Measurements from ENCODE around the gene UPF3A. TPM values are rescaled to one million over a fixed set of nuclear protein-coding genes. Genes with fewer than 3 reads are reported as not detected.

The UPF3A gene
- total RNA-seq, 1 donor: 14.9 TPM

DNA sequence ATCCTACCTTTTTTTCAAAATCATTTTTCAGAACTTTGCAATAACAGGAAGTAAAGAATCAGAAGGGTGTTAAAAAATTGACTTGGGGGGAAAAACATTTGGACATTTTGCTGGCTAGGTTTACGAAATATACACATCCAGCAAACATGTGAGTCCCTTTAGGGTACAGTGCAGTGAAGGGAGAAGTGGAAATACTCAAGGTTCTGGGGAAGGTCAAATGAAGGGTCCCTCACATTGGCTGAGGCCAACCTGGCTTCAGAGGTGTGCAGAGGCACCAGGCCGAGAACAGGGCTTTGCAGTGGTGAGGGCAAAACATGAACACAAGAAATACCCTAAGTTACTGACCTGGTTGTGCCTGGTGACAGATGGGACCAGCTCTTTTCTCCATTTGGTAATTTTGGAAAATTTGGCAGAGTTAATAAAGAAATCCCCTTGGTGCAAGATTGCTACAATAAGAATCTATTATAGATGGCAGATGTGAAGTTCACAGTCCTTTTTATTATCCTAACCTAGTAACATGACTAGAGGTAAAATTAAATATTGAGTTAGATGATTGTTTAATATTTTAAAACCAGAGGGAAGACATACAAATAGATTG lies 1.5 kb upstream of the UPF3A start:
- Histone ChIP-seq H3K4me3 (ENCODE audit: low read length) (no peak overlapping the region), H3K4me1 (ENCODE audit: insufficient read depth, low read length) (peaks cover 34% of the 10 kb centered on the region)

DNA sequence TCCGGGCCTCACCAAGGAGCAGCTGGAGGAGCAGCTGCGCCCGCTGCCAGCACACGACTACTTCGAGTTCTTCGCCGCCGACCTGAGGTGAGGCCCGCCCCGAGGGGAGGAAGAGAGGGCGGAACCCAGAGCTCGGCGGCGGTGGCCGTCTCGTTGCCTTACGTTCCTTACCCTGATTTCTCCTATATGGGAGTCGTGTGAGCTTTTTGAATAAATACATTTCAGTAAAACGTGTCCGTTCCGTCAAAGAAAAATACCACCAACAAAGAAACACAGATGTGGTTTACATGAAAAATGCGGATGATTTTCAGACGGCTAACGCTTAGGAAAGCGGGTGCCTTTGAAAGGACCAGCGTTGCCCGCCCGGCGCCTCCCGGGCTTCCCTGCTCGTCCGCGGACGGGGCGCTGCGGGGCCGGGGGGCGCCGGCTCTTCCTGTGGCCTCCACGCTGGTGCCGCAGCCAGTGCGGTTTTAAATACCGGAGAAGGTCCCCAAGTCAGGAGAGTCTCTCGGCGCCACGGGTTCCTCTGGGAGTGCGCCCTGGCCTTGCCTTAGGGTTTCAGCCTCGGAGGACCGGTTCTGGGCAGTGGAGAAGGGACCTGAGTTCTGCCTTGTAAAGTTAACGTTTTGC lies 755 bp downstream of the UPF3A start:
- no peaks in the 10 kb centered on the region for H3K9me3 ChIP-seq (ENCODE audit: low read depth, low read length)
- peak overlapping the region; percentile 74 for H3K4me3 ChIP-seq (ENCODE audit: low read length)
- H3K4me1 ChIP-seq (ENCODE audit: insufficient read depth, low read length): peaks cover 28% of the 10 kb centered on the region
- H3K27me3 ChIP-seq (ENCODE audit: insufficient read depth, low read length): no peaks in the 10 kb centered on the region

More for the DNA sequence above, 1.5 kb upstream of the UPF3A start:
- H3K27me3 ChIP-seq (ENCODE audit: insufficient read depth, low read length): no peaks in the 10 kb centered on the region
- H3K9me3 ChIP-seq (ENCODE audit: low read depth, low read length): no peaks in the 10 kb centered on the region

GRCh38 chr13:114283576-114283975 lies 2.2 kb downstream of the UPF3A start:
- Histone ChIP-seq H3K27me3 (ENCODE audit: insufficient read depth, low read length) (no peaks in the 10 kb centered on the region), H3K4me3 (ENCODE audit: low read length) (no peak overlapping the region), H3K4me1 (ENCODE audit: insufficient read depth, low read length) (peaks cover 28% of the 10 kb centered on the region), H3K9me3 (ENCODE audit: low read depth, low read length) (no peaks in the 10 kb centered on the region)

- Histone ChIP-seq H3K27me3 (ENCODE audit: insufficient read depth, low read length) (no peaks in the 10 kb centered on the region), H3K9me3 (ENCODE audit: low read depth, low read length) (no peaks in the 10 kb centered on the region), H3K4me1 (ENCODE audit: insufficient read depth, low read length) (peaks cover 27% of the 10 kb centered on the region), H3K4me3 (ENCODE audit: low read length) (no peak overlapping the region)
These were observed 3.3 kb downstream of the UPF3A start for GRCh38 chr13:114284680-114285079.

- Histone ChIP-seq H3K4me1 (ENCODE audit: insufficient read depth, low read length) (peaks cover 22% of the 10 kb centered on the region), H3K27me3 (ENCODE audit: insufficient read depth, low read length) (no peaks in the 10 kb centered on the region), H3K4me3 (ENCODE audit: low read length) (no peak overlapping the region), H3K9me3 (ENCODE audit: low read depth, low read length) (no peaks in the 10 kb centered on the region)
These were observed 3.9 kb downstream of the UPF3A start for GRCh38 chr13:114285166-114285808.

- Histone ChIP-seq H3K27me3 (ENCODE audit: insufficient read depth, low read length) (no peaks in the 10 kb centered on the region), H3K4me3 (ENCODE audit: low read length) (no peak overlapping the region), H3K4me1 (ENCODE audit: insufficient read depth, low read length) (peaks cover 14% of the 10 kb centered on the region)
These were observed 5.4 kb downstream of the UPF3A start for GRCh38 chr13:114286808-114287207.

GRCh38 chr13:114288157-114288591 lies 6.8 kb downstream of the UPF3A start:
- Histone ChIP-seq H3K9me3 (ENCODE audit: low read depth, low read length) (no peaks in the 10 kb centered on the region), H3K4me3 (ENCODE audit: low read length) (no peak overlapping the region), H3K27me3 (ENCODE audit: insufficient read depth, low read length) (no peaks in the 10 kb centered on the region), H3K4me1 (ENCODE audit: insufficient read depth, low read length) (peaks cover 4% of the 10 kb centered on the region)

More at GRCh38 chr13:114286808-114287207, 5.4 kb downstream of the UPF3A start:
- H3K9me3 ChIP-seq (ENCODE audit: low read depth, low read length): no peaks in the 10 kb centered on the region

- Histone ChIP-seq H3K27me3 (ENCODE audit: insufficient read depth, low read length) (no peaks in the 10 kb centered on the region), H3K9me3 (ENCODE audit: low read depth, low read length) (no peaks in the 10 kb centered on the region), H3K4me1 (ENCODE audit: insufficient read depth, low read length) (no peaks in the 10 kb centered on the region), H3K4me3 (ENCODE audit: low read length) (no peak overlapping the region)
These were observed 15.0 kb downstream of the UPF3A start for GRCh38 chr13:114296448-114296847.

DNA sequence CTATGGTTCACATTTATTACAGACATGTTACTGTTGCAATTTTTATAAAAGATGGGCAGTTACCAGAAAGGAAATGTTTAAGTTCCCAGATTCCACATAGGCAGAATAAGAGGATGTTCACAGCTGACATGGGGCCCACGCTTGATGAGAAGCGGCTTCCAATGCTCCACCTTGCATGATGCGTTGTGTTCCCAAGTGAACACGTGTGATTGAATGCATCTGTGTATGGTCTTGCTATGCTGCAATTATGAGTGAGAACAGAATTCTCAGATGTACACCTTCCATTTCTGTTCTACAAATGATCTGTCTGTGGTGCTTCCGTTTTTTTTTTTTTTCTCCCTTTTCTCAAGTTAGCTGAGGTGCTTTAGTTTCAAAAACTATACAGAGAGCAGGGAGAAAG lies 15.5 kb downstream of the UPF3A start:
- Histone ChIP-seq H3K4me3 (ENCODE audit: low read length) (no peak overlapping the region), H3K4me1 (ENCODE audit: insufficient read depth, low read length) (no peaks in the 10 kb centered on the region), H3K27me3 (ENCODE audit: insufficient read depth, low read length) (no peaks in the 10 kb centered on the region), H3K9me3 (ENCODE audit: low read depth, low read length) (no peaks in the 10 kb centered on the region)

DNA sequence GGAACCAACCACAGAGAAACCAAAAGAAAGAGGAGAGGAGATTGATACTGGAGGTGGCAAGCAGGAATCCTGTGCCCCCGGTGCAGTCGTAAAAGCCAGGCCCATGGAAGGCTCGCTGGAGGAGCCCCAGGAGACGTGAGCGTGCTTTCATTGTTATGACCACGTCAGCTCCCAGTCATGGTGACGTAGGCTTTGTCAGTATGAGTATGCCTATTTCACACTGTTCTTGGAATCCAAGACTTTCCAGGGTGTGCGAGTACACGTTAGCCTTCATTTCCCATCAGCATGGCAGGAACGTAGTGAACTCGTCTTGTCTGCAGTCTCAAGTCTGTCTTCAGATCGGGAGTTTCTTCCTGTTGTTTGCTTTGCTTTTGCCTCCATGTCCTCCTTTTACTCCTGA lies 17.5 kb downstream of the UPF3A start:
- no peak overlapping the region for H3K4me3 ChIP-seq (ENCODE audit: low read length)
- H3K27me3 ChIP-seq (ENCODE audit: insufficient read depth, low read length): no peaks in the 10 kb centered on the region
- H3K4me1 ChIP-seq (ENCODE audit: insufficient read depth, low read length): no peaks in the 10 kb centered on the region
- no peaks in the 10 kb centered on the region for H3K9me3 ChIP-seq (ENCODE audit: low read depth, low read length)

DNA sequence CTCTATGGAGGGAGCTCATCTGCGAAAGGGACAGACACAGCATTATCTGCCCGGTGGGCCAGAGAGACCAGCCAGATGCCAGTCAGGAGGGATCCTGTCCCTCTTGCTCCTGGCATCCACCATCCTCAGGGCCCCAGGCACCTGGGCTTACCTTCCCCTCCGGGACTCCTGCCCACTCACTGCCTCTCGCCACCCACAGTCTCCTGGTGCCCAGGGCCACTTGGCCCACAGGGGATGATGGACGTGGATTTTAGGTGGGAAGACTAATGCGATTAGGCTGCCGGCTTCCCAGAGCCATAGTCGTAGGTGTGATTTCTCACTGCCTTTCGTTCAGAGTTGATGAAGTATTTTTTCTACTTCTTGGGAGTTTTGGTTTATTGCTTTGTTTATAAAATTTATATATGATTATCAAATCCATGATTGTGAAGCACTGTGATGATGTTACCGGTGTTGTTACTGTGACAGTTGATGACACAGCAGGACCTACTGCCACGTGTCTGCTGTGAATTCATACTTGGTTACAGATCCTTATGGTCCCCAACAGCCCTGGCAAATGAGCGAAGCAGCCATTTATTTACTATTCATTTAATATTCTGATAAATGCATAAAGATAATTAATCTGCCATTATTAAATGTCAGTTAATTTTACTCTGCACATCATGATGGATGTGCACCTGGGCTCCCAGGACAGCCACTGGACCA lies 18.4 kb downstream of the UPF3A start:
- Histone ChIP-seq H3K9me3 (ENCODE audit: low read depth, low read length) (no peaks in the 10 kb centered on the region), H3K4me3 (ENCODE audit: low read length) (no peak overlapping the region), H3K4me1 (ENCODE audit: insufficient read depth, low read length) (no peaks in the 10 kb centered on the region), H3K27me3 (ENCODE audit: insufficient read depth, low read length) (no peaks in the 10 kb centered on the region)

DNA sequence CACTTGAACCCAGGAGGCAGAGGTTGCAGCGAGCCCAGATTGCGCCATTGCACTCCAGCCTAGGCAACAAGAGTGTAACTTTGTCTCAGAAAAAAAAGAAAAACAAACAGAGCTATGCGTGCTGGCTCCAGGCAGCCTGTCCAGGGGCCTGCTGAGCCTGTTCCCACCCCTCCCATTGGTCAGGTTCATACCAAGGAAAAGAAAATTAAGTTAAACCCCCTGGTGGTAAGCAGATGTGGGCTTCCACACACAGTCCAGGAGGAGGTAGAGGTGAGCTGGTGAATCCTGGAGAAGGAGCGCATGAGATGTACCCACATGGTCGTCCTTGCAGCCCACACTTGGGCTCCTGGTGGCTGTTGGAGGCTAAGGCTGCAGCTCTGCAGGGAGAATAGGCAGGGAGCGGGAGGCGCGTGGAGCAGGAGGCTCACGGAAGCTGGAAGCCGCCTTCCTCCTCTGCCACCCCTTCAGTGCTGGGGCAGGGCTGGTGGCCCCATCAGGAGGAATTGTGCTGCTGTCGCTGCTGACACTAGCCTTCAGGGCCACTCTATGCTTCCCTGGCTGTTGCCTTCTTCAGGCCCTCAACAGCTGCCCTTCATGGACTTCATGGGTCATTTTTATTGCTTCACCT lies 22.4 kb downstream of the UPF3A start:
- H3K4me3 ChIP-seq (ENCODE audit: low read length): no peak overlapping the region
- no peaks in the 10 kb centered on the region for H3K4me1 ChIP-seq (ENCODE audit: insufficient read depth, low read length)
- H3K9me3 ChIP-seq (ENCODE audit: low read depth, low read length): no peaks in the 10 kb centered on the region
- no peaks in the 10 kb centered on the region for H3K27me3 ChIP-seq (ENCODE audit: insufficient read depth, low read length)

GRCh38 chr13:114304346-114305034 lies 23.1 kb downstream of the UPF3A start:
- Histone ChIP-seq H3K27me3 (ENCODE audit: insufficient read depth, low read length) (no peaks in the 10 kb centered on the region), H3K4me1 (ENCODE audit: insufficient read depth, low read length) (no peaks in the 10 kb centered on the region), H3K9me3 (ENCODE audit: low read depth, low read length) (no peaks in the 10 kb centered on the region), H3K4me3 (ENCODE audit: low read length) (no peak overlapping the region)

- peaks cover 10% of the 10 kb centered on the region for H3K4me1 ChIP-seq (ENCODE audit: insufficient read depth, low read length)
- H3K27me3 ChIP-seq (ENCODE audit: insufficient read depth, low read length): no peaks in the 10 kb centered on the region
- no peaks in the 10 kb centered on the region for H3K9me3 ChIP-seq (ENCODE audit: low read depth, low read length)
- H3K4me3 ChIP-seq (ENCODE audit: low read length): no peak overlapping the region
These were observed 27.7 kb downstream of the UPF3A start for GRCh38 chr13:114309086-114309485.

Data from mononuclear cell (primary cell).